ENCODE results near the gene P2RY2.
"Not testable (repeated sequence)": the region's sequence is repeated elsewhere in the genome, so short reads cannot be mapped to it uniquely, and the experiment has no call there.

The P2RY2 gene

GRCh38 chr11:73188301-73188700 lies 29.8 kb upstream of the P2RY2 start:
- no peak for DNase-seq

DNA sequence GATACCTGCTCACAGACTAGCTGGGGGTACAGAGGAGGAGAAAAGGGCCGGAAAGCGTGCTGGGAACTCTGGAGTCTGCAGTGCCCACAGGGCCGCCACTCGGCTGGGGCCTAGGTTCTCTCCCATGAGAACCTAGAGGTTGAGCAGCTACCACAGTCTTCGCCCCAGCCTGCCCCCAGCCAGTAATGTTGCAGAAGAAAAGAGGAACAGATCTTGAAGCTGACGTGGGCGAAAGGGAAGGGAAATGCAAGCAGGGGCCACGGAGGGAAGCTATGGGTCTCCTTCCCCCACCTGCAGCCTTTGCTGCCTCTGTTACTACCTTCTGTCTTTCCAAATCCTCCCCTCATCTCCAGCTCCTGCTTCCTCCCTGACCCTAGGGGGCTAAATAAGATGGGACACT lies 28.8 kb upstream of the P2RY2 start:
- no peak for DNase-seq

DNA sequence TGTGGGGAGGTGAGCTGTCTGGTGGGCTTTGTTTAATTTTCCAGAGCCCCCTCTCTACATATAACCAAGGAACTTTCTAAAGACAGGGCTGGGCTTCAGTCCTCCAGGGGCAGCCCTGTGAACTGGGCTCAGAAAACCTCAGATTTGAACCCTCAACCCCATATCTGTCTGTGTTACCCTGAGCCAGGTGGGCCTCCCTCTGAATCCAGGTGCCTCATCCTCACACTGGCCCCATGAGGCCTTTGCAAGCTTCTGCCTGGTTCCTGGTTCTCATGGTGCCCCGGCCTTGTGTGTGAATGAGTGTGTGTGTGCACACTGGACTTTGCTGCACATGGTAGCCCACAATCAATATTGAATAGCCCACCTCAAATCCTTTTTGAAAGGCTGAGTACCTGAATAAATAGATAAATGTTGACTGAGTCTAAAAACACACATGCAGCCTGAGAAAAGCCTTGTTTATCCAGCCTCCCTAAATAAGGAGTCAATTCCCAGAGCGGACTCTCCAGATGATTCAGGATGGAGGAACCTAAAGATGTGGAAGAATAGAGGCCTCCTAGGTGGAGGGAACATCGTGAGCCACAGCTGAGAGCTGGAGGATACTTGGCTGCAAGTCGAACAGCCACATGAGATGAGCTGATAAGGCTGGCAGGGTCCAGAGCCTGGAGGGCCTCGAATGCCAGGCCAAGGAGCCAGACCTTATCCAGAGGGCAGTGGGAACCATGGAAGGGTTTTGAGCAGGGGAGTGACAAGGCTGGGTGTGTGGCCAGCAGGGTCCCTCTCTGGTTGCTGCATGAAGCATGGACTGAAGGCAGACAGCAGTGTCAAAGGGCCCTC lies 28.1 kb upstream of the P2RY2 start:
- no peak for DNase-seq

GRCh38 chr11:73190557-73190885 lies 27.6 kb upstream of the P2RY2 start:
- DNase-seq = no peak

DNA sequence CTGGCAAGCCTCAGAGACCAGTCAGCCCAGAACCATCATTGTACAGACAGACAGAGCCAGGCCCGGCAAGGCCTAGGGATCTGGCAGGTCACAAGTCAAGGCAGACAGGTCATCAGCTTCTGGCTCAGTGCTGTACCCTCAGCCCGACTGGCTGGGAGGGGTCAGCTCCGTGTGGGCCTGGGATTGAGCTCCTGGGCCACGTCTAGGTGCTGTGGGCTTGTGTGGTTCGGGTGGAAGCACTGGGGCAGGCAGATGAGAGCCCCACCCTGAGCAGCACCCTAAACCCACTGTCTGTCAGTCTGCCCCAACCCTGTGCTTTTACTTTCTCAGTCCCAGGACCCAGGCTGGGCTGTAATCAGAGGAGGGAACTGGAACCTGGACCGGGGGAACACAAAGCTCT lies 26.9 kb upstream of the P2RY2 start:
- no peak for DNase-seq

DNA sequence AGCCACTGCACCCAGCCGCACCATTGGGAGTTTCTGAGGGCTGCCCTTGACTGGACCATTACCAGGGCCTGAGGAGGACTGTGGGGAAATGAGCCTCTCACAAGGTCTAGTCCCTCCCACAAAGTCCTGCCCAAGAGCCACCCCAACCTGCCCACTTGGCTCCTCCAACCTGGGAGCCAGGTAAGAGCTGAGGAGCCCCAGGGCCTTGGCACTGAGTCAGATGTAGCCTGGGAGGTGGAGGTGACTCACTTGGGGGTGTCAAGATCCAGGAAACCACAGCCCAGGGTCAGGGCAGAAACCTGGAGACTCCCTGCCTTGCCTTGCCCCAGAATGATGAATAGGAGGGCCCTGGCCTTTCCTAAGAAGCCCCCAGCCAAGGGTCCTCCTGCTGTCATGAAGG lies 25.8 kb upstream of the P2RY2 start:
- DNase-seq = no peak

DNA sequence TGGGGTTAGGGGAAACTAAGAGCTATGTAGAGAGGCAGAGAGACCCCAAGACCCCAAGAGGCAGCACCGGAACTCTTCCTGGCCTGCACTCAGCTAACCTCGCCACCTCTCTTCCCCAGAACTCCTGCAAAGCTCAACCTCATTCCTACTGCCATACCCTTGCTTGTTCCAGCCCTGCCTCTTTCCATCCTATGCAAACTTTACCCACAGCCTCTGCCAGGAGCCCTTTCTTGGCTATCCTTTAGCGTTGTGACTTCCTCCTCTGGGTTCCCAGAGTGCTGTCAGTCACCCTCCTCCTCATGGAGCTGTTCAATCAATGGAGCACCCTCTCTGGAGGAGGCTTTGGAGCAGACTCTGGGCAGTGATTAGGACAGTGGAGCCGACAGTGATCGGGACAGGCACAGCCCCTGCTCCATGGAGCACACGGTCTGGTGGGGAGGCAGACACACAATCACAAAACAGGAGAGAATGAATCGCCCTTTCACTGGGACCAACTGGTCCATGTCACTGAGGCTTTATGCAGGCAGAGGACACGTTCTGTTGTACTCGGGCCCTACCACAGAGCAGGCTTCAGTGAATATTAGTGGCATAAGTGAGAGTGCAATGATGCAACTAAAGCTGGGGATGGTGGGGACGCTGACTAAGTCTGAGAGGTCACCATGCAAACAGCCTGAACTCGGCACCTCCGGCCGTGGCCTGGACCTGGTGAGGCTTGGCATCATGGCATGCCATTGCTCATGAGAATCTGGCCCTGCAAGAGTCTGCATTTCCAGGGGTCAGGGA lies 24.6 kb upstream of the P2RY2 start:
- no peak for DNase-seq

DNA sequence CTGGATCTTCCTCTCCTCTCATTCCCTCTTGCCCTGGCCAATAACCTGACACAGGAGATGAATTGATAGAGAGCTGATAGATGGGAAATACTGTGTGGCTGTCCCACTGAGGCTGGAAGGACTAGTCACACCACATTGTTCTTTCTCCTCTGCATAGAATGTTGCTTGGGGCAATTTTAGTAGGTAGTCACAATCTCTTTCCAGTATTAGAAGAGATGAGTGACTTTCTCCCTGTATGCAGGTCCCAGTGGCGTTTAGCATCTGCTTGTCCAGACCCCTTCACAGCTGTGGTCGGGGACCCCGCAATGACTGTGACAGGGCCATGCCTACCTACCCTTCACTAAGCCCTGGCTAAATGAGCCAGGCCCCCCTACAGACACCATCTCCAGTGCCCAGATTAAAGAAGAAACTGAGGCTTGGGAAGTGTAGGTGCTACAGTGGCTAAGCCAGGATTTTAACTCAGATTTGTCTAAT lies 24.0 kb upstream of the P2RY2 start:
- no peak for DNase-seq

- DNase-seq = no peak
These were observed 23.5 kb upstream of the P2RY2 start for GRCh38 chr11:73194593-73194992.

GRCh38 chr11:73195191-73196007 lies 22.7 kb upstream of the P2RY2 start:
- no peak for DNase-seq

GRCh38 chr11:73196576-73196975 lies 21.5 kb upstream of the P2RY2 start:
- no peak for DNase-seq

DNA sequence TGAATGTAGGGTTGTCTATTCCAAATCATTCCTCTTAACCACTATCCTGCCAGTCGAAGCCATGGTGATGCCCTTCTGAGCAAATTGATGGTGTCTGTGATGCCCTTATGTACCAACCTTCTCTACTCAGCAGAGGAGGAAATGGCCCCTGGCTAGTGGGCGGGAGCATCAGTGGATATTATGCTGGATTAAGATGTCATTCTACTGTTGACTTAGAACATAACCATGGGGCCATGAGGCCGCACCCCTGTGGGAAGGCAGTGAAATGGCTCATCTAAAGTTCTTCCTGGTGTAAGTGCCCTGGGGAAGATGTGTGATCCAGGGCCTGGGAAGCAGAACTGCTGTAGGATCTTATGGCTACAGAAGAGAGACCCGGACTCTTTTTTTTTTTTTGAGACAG lies 20.7 kb upstream of the P2RY2 start:
- no peak for DNase-seq

DNA sequence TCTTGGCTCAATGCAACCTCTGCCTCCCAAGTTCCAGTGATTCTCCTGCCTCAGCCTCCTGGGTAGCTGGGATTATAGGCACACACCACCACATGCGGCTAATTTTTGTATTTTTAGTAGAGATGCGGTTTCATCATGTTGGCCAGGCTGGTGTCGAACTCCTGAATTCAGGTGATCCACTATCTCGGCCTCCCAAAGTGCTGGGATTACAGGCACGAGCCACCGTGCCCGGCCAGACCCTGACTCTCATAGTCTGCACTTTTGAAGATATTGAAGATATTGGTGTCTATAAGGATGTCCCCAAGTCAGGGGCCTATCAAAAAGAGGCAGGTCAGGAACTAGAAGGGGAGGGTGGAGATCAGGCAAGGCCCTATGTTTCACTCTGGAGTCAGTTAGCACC lies 20.3 kb upstream of the P2RY2 start:
- DNase-seq = not testable (repeated sequence)

DNA sequence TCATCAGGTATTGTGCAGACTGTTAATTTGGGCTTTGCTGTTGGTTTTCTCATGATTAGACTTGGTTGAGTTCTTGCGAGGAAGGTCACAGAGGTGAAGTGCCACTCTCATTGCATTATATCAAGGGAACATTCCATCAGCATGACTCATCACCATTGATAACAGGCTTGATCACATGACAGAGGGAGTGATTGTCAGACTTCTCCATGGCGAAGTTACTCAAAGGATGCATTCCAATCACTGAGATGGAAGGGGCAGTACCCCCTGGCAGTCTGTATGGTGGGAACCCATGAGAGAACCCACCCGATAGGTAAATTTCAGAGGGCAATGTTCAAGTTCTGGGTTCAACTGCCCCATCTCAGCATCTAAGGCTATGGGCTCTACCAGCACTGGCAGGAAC lies 19.4 kb upstream of the P2RY2 start:
- no peak for DNase-seq

DNA sequence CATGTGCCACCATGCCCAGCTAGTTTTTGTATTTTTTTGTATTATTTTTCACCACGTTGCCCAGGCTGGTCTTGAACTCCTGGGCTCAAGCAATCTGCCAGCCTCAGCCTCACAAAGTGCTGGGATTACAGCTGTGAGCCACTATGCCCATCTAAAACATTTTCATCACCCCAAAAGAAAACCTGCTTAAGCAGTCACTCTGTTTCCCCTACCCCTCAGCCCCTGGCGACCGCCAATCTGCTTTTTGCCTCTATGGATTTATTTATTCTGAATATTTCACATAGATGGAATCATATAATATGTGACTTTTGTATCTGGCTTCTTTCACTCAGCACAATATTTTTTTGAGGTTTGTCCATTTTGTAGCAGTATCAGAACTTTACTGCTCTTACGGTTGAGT lies 18.6 kb upstream of the P2RY2 start:
- DNase-seq = no peak

GRCh38 chr11:73200256-73200655 lies 17.8 kb upstream of the P2RY2 start:
- DNase-seq = no peak

DNA sequence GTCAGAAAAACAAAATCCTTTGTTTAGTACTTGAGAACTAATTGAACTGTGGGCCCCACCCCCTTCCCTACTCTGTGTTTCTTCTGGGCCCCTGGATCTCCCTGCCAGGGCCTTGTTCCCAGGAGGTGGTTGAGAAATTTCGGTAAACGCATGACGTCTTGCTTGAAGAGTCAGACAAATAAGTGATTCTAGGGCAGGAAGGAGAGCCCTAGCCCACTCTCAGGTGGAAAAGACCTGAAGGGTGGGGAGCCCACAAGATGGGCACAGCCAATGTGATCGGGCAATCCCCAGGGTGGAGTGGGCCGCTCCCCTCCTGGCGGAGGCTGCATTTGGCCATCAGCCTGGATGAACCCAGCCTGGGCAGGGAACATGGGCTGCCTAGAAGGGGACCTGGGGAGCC lies 16.8 kb upstream of the P2RY2 start:
- DNase-seq = no peak

DNA sequence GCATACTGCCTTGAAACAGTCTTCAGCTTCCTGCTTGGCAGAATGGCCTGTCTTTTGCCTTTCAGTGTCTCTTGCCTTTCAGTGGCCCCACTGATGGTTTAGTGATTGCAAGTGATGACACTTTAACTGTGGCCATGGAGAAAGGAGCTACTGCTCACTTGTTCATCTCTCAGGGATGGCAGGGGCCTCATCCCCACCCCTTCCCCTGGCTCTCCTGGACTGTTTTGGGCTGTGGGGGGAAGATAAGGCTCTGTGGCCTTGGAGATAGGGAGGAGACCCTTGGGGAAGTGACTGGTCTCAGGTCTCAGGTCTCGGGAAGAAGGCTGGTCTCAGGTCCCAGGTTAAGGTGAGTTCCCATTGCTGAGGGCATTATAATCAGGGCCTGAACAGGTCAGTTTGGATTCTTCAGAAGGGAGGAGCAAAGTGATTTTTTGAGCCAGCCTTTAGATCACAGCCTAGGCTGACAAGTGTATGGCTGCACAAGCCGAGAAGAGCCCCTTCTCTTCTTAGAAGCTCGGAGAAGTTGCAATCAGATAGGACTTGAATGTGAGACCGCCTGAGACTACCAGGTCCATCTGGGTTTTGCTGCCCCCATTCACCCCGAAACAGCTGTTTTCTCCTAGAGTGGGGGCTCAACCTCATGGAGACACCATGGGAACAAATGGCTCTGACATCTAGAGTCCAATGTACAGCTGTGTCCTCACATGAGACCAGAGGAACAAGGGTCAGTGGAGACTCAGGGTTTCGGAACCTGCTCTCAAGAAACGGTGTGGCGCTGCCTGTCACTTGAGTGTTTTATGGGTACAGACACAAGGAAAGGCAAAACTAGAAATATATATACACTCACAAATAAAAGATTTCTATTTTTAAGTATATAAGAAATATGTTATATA lies 15.9 kb upstream of the P2RY2 start:
- DNase-seq = no peak

DNA sequence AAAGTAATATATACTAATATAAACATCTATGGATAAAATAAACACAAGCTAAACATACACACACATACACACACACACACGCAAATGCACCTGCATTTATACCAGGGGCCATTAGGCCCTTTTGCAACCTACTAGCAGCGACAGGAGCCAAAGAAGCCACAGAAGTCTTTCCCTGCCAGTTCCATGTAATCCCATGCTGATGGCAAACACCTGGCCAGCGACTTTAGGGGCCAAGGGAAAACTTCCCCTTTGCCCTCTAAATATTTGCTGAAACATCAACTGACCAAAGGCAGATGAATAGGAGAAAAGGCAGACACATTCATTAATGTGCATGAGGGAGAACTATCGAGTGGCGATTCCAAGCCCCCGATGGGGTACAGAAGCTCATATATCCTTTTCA lies 14.8 kb upstream of the P2RY2 start:
- DNase-seq = no peak

GRCh38 chr11:73203790-73204189 lies 14.3 kb upstream of the P2RY2 start:
- no peak for DNase-seq

DNA sequence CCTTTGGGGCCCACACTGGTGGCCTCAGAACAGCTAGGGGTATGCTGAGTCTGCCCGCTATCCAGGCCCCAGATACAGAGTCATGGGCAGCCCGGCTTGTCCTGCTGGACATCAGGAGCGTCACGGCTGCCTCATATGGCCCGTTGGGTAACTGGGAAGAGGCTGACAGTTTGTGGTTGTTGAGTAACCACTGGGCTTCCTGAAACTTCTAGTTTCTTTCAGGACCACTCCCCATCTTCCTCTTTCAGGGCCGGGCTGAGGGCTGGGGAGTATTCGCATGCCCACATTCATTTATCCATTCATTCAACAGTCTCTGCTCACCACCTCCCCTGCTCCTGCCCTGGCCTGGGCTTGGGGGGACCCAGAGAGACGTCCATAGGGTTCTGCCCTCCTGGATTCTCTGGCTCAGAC lies 13.4 kb upstream of the P2RY2 start:
- DNase-seq = no peak

DNA sequence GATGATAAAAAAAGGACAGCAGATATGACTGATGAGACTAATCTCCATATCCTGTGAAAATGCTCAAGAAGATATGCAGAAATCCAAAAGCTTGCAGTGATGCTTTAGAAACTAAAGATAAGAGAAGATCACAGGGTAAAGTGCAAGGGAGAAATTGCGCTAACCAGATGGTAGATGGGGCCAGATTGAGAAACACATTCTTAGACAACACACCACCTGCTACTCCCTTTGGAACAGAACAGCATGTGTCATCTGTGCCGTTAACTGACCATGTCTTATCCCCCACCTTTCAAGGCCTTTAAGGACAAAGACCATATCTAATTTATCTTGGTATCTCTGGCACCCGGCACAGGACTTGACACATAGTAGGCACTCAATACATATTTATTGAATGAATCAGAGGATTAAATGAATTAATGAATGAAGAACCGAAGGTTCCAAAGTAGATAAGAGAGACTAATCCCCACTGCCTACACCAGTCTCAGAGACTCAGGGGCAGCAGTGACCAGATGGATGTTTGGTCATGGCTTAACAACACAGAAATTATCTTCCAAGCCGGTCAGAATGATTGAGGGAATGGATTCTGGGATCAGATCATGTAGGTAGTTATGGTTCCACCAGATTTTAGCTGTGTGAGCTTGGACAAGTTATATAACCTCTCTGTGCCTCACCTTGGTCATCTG lies 12.3 kb upstream of the P2RY2 start:
- no peak for DNase-seq
